ENCODE results near the gene CXCL5.

Gene CXCL5

GRCh38 chr4:73978886-73979285 is 19.6 kb downstream of the CXCL5 start:
- DNase-seq (ENCODE audit: low read depth): no peak
- no peak overlapping the region for H3K4me3 ChIP-seq (ENCODE audit: low read depth, low read length)
- no peak for TF ChIP-seq CTCF (IDR thresholded peaks at IDR 0.05; ENCODE audit: low read depth, low read length, missing control alignments)

GRCh38 chr4:73976716-73977115 is 21.8 kb downstream of the CXCL5 start:
- no peak for TF ChIP-seq CTCF (IDR thresholded peaks at IDR 0.05; ENCODE audit: low read depth, low read length, missing control alignments)
- no peak overlapping the region for H3K4me3 ChIP-seq (ENCODE audit: low read depth, low read length)

GRCh38 chr4:73976217-73976616 is 22.3 kb downstream of the CXCL5 start:
- TF ChIP-seq CTCF (IDR thresholded peaks at IDR 0.05; ENCODE audit: low read depth, low read length, missing control alignments): peak; percentile 9
- no peak for DNase-seq (ENCODE audit: low read depth)
- no peak overlapping the region for H3K4me3 ChIP-seq (ENCODE audit: low read depth, low read length)

More at GRCh38 chr4:73976716-73977115, 21.8 kb downstream of the CXCL5 start:
- DNase-seq (ENCODE audit: low read depth): no peak

GRCh38 chr4:73974352-73974751 is 24.1 kb downstream of the CXCL5 start:
- DNase-seq (ENCODE audit: low read depth): no peak

GRCh38 chr4:73970945-73971344 is 27.5 kb downstream of the CXCL5 start:
- DNase-seq (ENCODE audit: low read depth): no peak
- no peak for TF ChIP-seq CTCF (IDR thresholded peaks at IDR 0.05; ENCODE audit: low read depth, low read length, missing control alignments)
- no peak overlapping the region for H3K4me3 ChIP-seq (ENCODE audit: low read depth, low read length)

More at GRCh38 chr4:73974352-73974751, 24.1 kb downstream of the CXCL5 start:
- no peak for TF ChIP-seq CTCF (IDR thresholded peaks at IDR 0.05; ENCODE audit: low read depth, low read length, missing control alignments)
- H3K4me3 ChIP-seq (ENCODE audit: low read depth, low read length): no peak overlapping the region

GRCh38 chr4:73970011-73970410 is 28.5 kb downstream of the CXCL5 start:
- no peak for DNase-seq (ENCODE audit: low read depth)
- H3K4me3 ChIP-seq (ENCODE audit: low read depth, low read length): no peak overlapping the region
- no peak for TF ChIP-seq CTCF (IDR thresholded peaks at IDR 0.05; ENCODE audit: low read depth, low read length, missing control alignments)

GRCh38 chr4:73967866-73968265 is 30.6 kb downstream of the CXCL5 start:
- no peak for DNase-seq (ENCODE audit: low read depth)
- H3K4me3 ChIP-seq (ENCODE audit: low read depth, low read length): no peak overlapping the region
- no peak for TF ChIP-seq CTCF (IDR thresholded peaks at IDR 0.05; ENCODE audit: low read depth, low read length, missing control alignments)
